Measurements from ENCODE around the gene BGN. TPM values are rescaled to one million over a fixed set of nuclear protein-coding genes. Genes with fewer than 3 reads are reported as not detected.
A peak's percentile ranks its signal among the peaks of the same experiment; 100 is the strongest.

Gene BGN
- total RNA-seq, 3 donors from 2014 or later: 9.7 to 21.3 (median 11.0) TPM

DNA sequence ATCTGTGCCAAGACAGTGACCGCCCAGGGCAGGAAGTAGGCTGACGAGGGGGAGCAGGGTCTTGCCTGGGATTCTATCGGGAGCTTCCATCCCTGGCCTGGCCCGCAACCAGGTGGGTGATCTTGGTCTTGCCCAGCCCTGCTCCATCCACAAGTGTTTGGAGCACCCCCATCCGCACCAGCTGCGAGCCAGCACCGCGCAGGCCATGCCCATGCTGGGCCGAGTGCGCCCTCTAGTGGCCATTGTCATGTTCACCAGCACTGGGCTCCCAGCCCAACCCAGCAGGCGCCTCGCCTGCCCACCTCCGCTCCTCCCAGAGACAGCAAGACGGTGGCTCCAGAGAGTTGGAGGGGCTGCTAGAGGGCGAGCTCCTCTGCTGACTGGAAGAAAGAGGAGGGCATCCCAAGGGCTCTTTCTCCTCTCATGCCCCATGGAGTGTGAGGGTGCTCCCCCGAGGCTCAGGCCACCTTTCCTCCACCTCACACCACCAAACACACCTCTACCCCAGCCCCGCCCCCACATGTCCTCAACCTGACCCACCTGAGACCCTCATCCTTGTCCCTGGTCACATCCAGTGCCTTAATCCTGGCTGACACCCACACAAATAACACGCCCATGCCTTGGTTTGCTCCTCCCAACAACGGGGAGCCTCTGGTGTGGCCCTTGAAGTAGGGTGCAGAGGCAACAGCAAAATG is 12.9 kb downstream of the BGN start:
- peak; percentile 62 to 79 for DNase-seq (ENCODE audit: low spot score in 2 of 2)
- Histone ChIP-seq H3K27ac (no peak overlapping the region), H3K4me3 (no peak overlapping the region), H3K4me1 (no peaks in the 10 kb centered on the region), H3K27me3 (peaks cover 0 to 87% of the 10 kb centered on the region in 2 donors), H3K36me3 (no peaks in the 10 kb centered on the region), H3K9me3 (no peaks in the 10 kb centered on the region)
- intact Hi-C loops (cut with DNase I; ENCODE audit: low total_unique reads): no loop called here
- TF ChIP-seq POLR2A (IDR thresholded peaks at IDR 0.05): no peak
- TF ChIP-seq, protein P1, sequence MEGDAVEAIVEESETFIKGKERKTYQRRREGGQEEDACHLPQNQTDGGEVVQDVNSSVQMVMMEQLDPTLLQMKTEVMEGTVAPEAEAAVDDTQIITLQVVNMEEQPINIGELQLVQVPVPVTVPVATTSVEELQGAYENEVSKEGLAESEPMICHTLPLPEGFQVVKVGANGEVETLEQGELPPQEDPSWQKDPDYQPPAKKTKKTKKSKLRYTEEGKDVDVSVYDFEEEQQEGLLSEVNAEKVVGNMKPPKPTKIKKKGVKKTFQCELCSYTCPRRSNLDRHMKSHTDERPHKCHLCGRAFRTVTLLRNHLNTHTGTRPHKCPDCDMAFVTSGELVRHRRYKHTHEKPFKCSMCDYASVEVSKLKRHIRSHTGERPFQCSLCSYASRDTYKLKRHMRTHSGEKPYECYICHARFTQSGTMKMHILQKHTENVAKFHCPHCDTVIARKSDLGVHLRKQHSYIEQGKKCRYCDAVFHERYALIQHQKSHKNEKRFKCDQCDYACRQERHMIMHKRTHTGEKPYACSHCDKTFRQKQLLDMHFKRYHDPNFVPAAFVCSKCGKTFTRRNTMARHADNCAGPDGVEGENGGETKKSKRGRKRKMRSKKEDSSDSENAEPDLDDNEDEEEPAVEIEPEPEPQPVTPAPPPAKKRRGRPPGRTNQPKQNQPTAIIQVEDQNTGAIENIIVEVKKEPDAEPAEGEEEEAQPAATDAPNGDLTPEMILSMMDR (IDR thresholded peaks at IDR 0.05): peak; percentile 76 to 82 (median 76)

- Histone ChIP-seq H3K27ac (no peak overlapping the region), H3K4me3 (no peak overlapping the region), H3K9me3 (no peaks in the 10 kb centered on the region), H3K4me1 (no peaks in the 10 kb centered on the region), H3K27me3 (peaks cover 0 to 73% of the 10 kb centered on the region in 2 donors), H3K36me3 (no peaks in the 10 kb centered on the region)
- intact Hi-C loops (cut with DNase I; ENCODE audit: low total_unique reads): no loop called here
- no peak for DNase-seq (ENCODE audit: low spot score in 2 of 2)
- TF ChIP-seq POLR2A (IDR thresholded peaks at IDR 0.05) (no peak), POLR2AphosphoS5 (IDR thresholded peaks at IDR 0.05) (no peak)
- TF ChIP-seq, protein P1 (IDR thresholded peaks at IDR 0.05): no peak
These were observed 14.8 kb downstream of the BGN start for GRCh38 chrX:153509592-153509991.

DNA sequence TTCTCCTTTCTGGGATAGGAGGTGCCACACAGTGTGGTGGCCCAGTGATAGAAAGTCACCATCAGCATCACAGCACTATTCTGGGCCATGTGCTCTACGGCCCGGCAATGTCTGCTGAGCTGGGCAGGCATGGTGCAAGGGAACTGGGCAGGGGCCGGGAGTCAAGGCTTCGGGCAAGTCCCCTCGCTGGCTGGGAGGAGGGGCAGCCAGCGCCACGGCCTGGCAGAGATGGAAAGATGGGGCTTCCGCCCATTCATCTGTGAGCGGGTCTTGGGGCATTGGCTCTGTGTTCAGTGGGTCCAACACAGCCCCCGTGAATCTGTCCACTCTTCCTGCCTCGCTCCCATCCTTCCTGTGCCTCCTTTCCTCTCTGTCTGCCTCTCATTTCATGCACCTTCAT is 15.6 kb downstream of the BGN start:
- intact Hi-C loops (cut with DNase I; ENCODE audit: low total_unique reads): loop anchor here (5.0 kb wide), 1 partner anchor 338 kb away; no protein-coding TSS in a partner anchor
- no peaks in the 10 kb centered on the region for H3K4me1 ChIP-seq
- no peak for TF ChIP-seq POLR2AphosphoS5 (IDR thresholded peaks at IDR 0.05)
- TF ChIP-seq POLR2A (IDR thresholded peaks at IDR 0.05): no peak
- TF ChIP-seq, protein P1 (IDR thresholded peaks at IDR 0.05): no peak
- H3K36me3 ChIP-seq: no peaks in the 10 kb centered on the region
- H3K27me3 ChIP-seq: peaks cover 0 to 73% of the 10 kb centered on the region in 2 donors
- no peaks in the 10 kb centered on the region for H3K9me3 ChIP-seq
- H3K27ac ChIP-seq: no peak overlapping the region
- no peak overlapping the region for H3K4me3 ChIP-seq
- no peak for DNase-seq (ENCODE audit: low spot score in 2 of 2)

GRCh38 chrX:153511784-153512500 is 17.2 kb downstream of the BGN start:
- Histone ChIP-seq H3K27me3 (peaks cover 0 to 73% of the 10 kb centered on the region in 2 donors), H3K4me1 (no peaks in the 10 kb centered on the region), H3K27ac (no peak overlapping the region), H3K9me3 (no peaks in the 10 kb centered on the region), H3K4me3 (no peak overlapping the region), H3K36me3 (no peaks in the 10 kb centered on the region)
- no peak for DNase-seq (ENCODE audit: low spot score in 2 of 2)
- TF ChIP-seq POLR2AphosphoS5 (IDR thresholded peaks at IDR 0.05): no peak
- intact Hi-C loops (cut with DNase I; ENCODE audit: low total_unique reads): loop anchor here (5.0 kb wide), 1 partner anchor 340 kb away; no protein-coding TSS in a partner anchor

DNA sequence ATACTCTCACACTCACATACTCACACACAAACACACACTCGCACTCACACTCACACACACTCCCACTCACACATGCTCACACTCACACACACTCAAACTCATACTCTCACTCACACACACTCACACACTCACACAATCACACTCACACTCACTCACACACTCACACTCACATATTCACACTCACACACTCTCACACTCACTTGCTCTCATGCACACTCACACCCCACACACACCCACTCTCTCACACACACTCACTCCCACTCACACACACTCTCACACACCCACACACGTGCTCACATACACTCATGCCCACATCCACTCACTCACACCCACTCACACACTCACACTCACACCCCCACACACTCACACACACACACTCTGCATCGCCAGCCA is 17.7 kb downstream of the BGN start:
- Histone ChIP-seq H3K9me3 (no peaks in the 10 kb centered on the region), H3K4me3 (no peak overlapping the region), H3K27ac (no peak overlapping the region), H3K27me3 (peaks cover 0 to 75% of the 10 kb centered on the region in 2 donors), H3K4me1 (no peaks in the 10 kb centered on the region), H3K36me3 (no peaks in the 10 kb centered on the region)
- intact Hi-C loops (cut with DNase I; ENCODE audit: low total_unique reads): loop anchor here (5.0 kb wide), 1 partner anchor 340 kb away; no protein-coding TSS in a partner anchor
- no peak for DNase-seq (ENCODE audit: low spot score in 2 of 2)
- TF ChIP-seq POLR2AphosphoS5 (IDR thresholded peaks at IDR 0.05) (no peak), POLR2A (IDR thresholded peaks at IDR 0.05) (no peak)
- TF ChIP-seq, protein P1 (IDR thresholded peaks at IDR 0.05): no peak
